K562 (cell line): Measurements from ENCODE around the gene GCN1. TPM values are rescaled to one million over a fixed set of nuclear protein-coding genes. Genes with fewer than 3 reads are reported as not detected.
A peak's percentile ranks its signal among the peaks of the same experiment; 100 is the strongest.

Experiments used
- FIP1L1 ChIP-seq: fragments of 200-400 bp; formaldehyde crosslinking; IDR thresholded peaks from 2 replicates; pipeline ENCODE4 v1.6.1; 2018; ENCODE audit warnings: mild to moderate bottlenecking, low read depth, low read length; ENCODE audit not compliant: poor library complexity, severe bottlenecking
- MECOM ChIP-seq: fragments of 250-450 bp; sonication (Bioruptor Pico); IDR thresholded peaks from 2 replicates; pipeline ENCODE4 v1.8.0; 2022; ENCODE audit warnings: inconsistent platforms
- SETDB1 ChIP-seq: IDR thresholded peaks from one replicate; pipeline ENCODE4 v1.6.1; 2012; ENCODE audit warnings: low read length, control low read depth, inconsistent platforms
- ZBTB7A ChIP-seq: IDR thresholded peaks from 2 replicates; pipeline ENCODE4 v1.6.1; 2011; ENCODE audit warnings: low read depth, mild to moderate bottlenecking, low read length, moderate library complexity, borderline replicate concordance; ENCODE audit not compliant: control insufficient read depth
- ZC3H11A ChIP-seq: IDR thresholded peaks from 2 replicates; pipeline ENCODE4 v1.6.1; 2012; ENCODE audit warnings: low read depth, low read length, improper control_type of control experiment
- ZNF75A ChIP-seq: fragments of 450-650 bp; formaldehyde crosslinking; IDR thresholded peaks from 2 replicates; pipeline ENCODE4 v1.4.0; 2020; ENCODE audit warnings: mild to moderate bottlenecking
- polyA plus RNA-seq, 8 experiments: library from polyadenylated mRNA; depleted of rRNA in 4 of 8; stranded (reverse) in 5 of 8; unstranded in 3 of 8; fragments of >200 nt; fragmentation: Nextera tagmentation in 2 of 8; fragmentation: Illumina TruSeq in 1 of 8; extraction: Ambion mirVana in 2 of 8; extraction: Trizol in 1 of 8; gene quantifications; 2 replicates each; pipeline versions ENCODE4 v1.2.1 to v1.2.3, GENCODE V29; 2011 to 2014; ENCODE audit warnings: inconsistent platforms in 1 of 8, missing spikeins in 1 of 8
- total RNA-seq, 7 experiments: library from RNA; depleted of rRNA in 6 of 7; stranded (reverse); fragments of >200 nt in 6 of 7; fragmentation: Illumina TruSeq in 2 of 7; extraction: Trizol in 2 of 7; gene quantifications; 2 replicates each; pipeline versions ENCODE4 v1.2.1 to v1.2.3, GENCODE V29; 2011 to 2021; ENCODE audit warnings: low replicate concordance in 1 of 7
- TF ChIP-seq, protein P1 (sequence below): fragments of 200-800 bp; sonication (Bioruptor generic); IDR thresholded peaks from 2 replicates; pipeline ENCODE4 v1.6.1; 2016; ENCODE audit warnings: missing genetic modification characterization, missing compliant biosample characterization
- TF ChIP-seq, protein P2 (sequence below): sonication (generic); formaldehyde crosslinking; IDR thresholded peaks from 2 replicates; pipeline ENCODE4 v1.9.0; 2022; ENCODE audit warnings: mild to moderate bottlenecking, missing genetic modification reagents

The GCN1 gene
- total and polyA plus RNA-seq, 9 of the 15 experiments (the other 6 are each of a cell fraction or from before 2014, with no cell fraction given) = 11.9 to 190 (median 51.7) TPM

DNA sequence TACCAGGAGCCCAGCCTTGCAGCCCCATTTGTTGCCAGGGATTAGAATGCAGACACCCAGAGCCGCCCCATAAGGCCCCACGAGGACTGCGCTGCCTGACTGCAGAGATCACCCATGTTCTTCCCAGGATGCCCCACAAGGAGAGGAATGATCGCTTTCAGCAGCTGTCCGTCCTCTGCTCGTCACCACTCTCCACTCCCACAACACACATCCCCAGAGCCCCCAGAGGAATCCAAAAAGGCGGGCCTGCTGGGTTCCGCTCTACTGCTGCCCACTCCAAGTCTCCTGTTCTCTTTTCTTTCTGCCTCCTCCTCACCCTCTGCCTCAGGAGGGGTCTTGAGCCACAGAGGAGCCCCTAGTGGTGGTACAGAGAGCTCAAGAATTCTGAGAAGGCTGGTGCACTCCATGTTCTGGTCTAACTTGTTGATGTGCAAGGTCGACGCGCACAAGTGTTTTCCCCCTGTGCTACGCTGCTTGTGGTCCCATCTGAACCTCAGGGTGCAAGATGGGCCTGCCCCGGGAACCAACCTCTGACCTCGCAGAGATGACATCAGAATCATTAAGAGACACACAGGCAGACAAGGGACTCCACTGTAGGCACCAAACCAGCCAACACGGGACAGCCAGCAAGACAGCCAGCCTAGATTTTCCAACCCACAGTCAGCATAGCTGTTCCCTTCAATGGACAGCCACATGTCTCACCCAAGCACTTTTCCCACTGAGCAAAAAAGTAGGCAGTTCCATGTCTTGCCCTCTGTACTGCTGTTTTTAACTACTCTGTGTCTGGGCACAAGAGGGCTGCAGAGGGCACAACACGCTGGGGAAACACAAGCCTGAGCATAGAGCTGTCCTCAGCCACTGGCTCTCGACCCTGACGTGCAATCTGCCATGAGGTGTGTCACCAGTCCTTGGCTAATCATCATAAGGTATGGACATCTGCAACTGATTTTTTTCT lies 41.1 kb upstream of the GCN1 start (continued):
- TF ChIP-seq, protein P1, sequence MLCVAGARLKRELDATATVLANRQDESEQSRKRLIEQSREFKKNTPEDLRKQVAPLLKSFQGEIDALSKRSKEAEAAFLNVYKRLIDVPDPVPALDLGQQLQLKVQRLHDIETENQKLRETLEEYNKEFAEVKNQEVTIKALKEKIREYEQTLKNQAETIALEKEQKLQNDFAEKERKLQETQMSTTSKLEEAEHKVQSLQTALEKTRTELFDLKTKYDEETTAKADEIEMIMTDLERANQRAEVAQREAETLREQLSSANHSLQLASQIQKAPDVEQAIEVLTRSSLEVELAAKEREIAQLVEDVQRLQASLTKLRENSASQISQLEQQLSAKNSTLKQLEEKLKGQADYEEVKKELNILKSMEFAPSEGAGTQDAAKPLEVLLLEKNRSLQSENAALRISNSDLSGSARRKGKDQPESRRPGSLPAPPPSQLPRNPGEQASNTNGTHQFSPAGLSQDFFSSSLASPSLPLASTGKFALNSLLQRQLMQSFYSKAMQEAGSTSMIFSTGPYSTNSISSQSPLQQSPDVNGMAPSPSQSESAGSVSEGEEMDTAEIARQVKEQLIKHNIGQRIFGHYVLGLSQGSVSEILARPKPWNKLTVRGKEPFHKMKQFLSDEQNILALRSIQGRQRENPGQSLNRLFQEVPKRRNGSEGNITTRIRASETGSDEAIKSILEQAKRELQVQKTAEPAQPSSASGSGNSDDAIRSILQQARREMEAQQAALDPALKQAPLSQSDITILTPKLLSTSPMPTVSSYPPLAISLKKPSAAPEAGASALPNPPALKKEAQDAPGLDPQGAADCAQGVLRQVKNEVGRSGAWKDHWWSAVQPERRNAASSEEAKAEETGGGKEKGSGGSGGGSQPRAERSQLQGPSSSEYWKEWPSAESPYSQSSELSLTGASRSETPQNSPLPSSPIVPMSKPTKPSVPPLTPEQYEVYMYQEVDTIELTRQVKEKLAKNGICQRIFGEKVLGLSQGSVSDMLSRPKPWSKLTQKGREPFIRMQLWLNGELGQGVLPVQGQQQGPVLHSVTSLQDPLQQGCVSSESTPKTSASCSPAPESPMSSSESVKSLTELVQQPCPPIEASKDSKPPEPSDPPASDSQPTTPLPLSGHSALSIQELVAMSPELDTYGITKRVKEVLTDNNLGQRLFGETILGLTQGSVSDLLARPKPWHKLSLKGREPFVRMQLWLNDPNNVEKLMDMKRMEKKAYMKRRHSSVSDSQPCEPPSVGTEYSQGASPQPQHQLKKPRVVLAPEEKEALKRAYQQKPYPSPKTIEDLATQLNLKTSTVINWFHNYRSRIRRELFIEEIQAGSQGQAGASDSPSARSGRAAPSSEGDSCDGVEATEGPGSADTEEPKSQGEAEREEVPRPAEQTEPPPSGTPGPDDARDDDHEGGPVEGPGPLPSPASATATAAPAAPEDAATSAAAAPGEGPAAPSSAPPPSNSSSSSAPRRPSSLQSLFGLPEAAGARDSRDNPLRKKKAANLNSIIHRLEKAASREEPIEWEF = no peak
- TF ChIP-seq SETDB1 (no peak), ZNF75A (CRISPR knock-in tag) (no peak), ZBTB7A (peak; percentile 85), FIP1L1 (no peak), MECOM (CRISPR knock-in tag) (no peak), ZC3H11A (no peak)
- TF ChIP-seq, protein P2, sequence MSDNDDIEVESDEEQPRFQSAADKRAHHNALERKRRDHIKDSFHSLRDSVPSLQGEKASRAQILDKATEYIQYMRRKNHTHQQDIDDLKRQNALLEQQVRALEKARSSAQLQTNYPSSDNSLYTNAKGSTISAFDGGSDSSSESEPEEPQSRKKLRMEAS (CRISPR knock-in tag) = 0 out of 2 replicates have a peak, but pooled peaks have one; percentile 14
